SW480 (cell line): ENCODE results near the gene HMSD.
A peak's percentile ranks its signal among the peaks of the same experiment; 100 is the strongest.

Experiments
- DNase-seq: peaks from one replicate; pipeline ENCODE4 v3.0.0-alpha.2; 2016; ENCODE audit warnings: low spot score

HMSD gene

GRCh38 chr18:63956755-63957154, 7.7 kb downstream of the HMSD start:
- DNase-seq: no peak

GRCh38 chr18:63960891-63961290, 11.8 kb downstream of the HMSD start:
- no peak for DNase-seq

GRCh38 chr18:63961435-63961980, 12.4 kb downstream of the HMSD start:
- no peak for DNase-seq

GRCh38 chr18:63962137-63962536, 13.0 kb downstream of the HMSD start:
- DNase-seq: no peak

- DNase-seq: peak; percentile 42
These were observed 14.6 kb downstream of the HMSD start for GRCh38 chr18:63963615-63964256.

- DNase-seq: no peak
These were observed 15.8 kb downstream of the HMSD start for GRCh38 chr18:63964908-63965307.

GRCh38 chr18:63965716-63966330, 16.7 kb downstream of the HMSD start:
- DNase-seq: peak; percentile 21

GRCh38 chr18:63969942-63970808, 21.1 kb downstream of the HMSD start, which contains the start of gene SERPINB8:
SERPINB8 (plus strand) TSS chr18:63970081; CDS start chr18:63978309, 8,228 bp downstream.
- DNase-seq: peak; percentile 90

GRCh38 chr18:63970809-63971205, 21.7 kb downstream of the HMSD start:
- DNase-seq: peak; percentile 49

- peak; percentile 23 for DNase-seq
These were observed 22.4 kb downstream of the HMSD start for GRCh38 chr18:63971320-63972001.

- no peak for DNase-seq
These were observed 22.9 kb downstream of the HMSD start for GRCh38 chr18:63972002-63972376.

GRCh38 chr18:63974991-63975390, 25.9 kb downstream of the HMSD start:
- DNase-seq: peak; percentile 15

GRCh38 chr18:63975628-63976027, 26.5 kb downstream of the HMSD start:
- DNase-seq: no peak

GRCh38 chr18:63977040-63977439, 27.9 kb downstream of the HMSD start:
- no peak for DNase-seq

GRCh38 chr18:63979409-63979920, 30.4 kb downstream of the HMSD start:
- DNase-seq: peak; percentile 19

- no peak for DNase-seq
These were observed 30.9 kb downstream of the HMSD start for GRCh38 chr18:63980027-63980426.

- no peak for DNase-seq
These were observed 31.9 kb downstream of the HMSD start for GRCh38 chr18:63980896-63981460.

- DNase-seq: no peak
These were observed 32.6 kb downstream of the HMSD start for GRCh38 chr18:63981719-63982118.

- DNase-seq: no peak
These were observed 33.3 kb downstream of the HMSD start for GRCh38 chr18:63982361-63982760.

GRCh38 chr18:63986885-63987284, 37.8 kb downstream of the HMSD start:
- DNase-seq: no peak

- no peak for DNase-seq
These were observed 38.6 kb downstream of the HMSD start for GRCh38 chr18:63987743-63988142.
